Right forelimb (tissue), 1 donor: ENCODE results near the gene ZC3H10.

Source experiments
- DNase-seq: peaks from one replicate; pipeline ENCODE4 v3.0.0-alpha.2; 2018

The ZC3H10 gene

GRCh38 chr12:56128670-56129205 is 10.7 kb downstream of the ZC3H10 start:
- no peak for DNase-seq

- no peak for DNase-seq
Measured at GRCh38 chr12:56129206-56129941, 11.3 kb downstream of the ZC3H10 start.

- no peak for DNase-seq
Measured at GRCh38 chr12:56129942-56130495, 12.0 kb downstream of the ZC3H10 start.

GRCh38 chr12:56130876-56131275 is 12.8 kb downstream of the ZC3H10 start:
- no peak for DNase-seq

GRCh38 chr12:56134897-56135296 is 16.8 kb downstream of the ZC3H10 start:
- DNase-seq = no peak

- DNase-seq = no peak
Measured at GRCh38 chr12:56137853-56138571, 19.9 kb downstream of the ZC3H10 start.

GRCh38 chr12:56141946-56142784 is 24.1 kb downstream of the ZC3H10 start:
- DNase-seq = no peak

GRCh38 chr12:56143217-56143616 is 25.2 kb downstream of the ZC3H10 start:
- no peak for DNase-seq

GRCh38 chr12:56143870-56144269 is 25.8 kb downstream of the ZC3H10 start:
- no peak for DNase-seq

GRCh38 chr12:56145217-56145616 is 27.2 kb downstream of the ZC3H10 start:
- no peak for DNase-seq

GRCh38 chr12:56146492-56147460 is 28.7 kb downstream of the ZC3H10 start:
- no peak for DNase-seq

- no peak for DNase-seq
Measured at GRCh38 chr12:56150563-56150962, 32.5 kb downstream of the ZC3H10 start.

- DNase-seq = no peak
Measured at GRCh38 chr12:56151672-56152131, 33.6 kb downstream of the ZC3H10 start.

GRCh38 chr12:56152132-56152755 is 34.2 kb downstream of the ZC3H10 start, which contains the start of gene MYL6B:
Gene MYL6B (plus strand): TSS chr12:56152587. CDS start chr12:56153919, 1,332 bp downstream.
- DNase-seq = peak; percentile 94

- DNase-seq = no peak
Measured at GRCh38 chr12:56152756-56153677, 35.0 kb downstream of the ZC3H10 start.

GRCh38 chr12:56153678-56154065 is 35.6 kb downstream of the ZC3H10 start:
- no peak for DNase-seq

GRCh38 chr12:56154246-56154771 is 36.2 kb downstream of the ZC3H10 start:
- DNase-seq = no peak

- DNase-seq = no peak
Measured at GRCh38 chr12:56154818-56155217, 36.8 kb downstream of the ZC3H10 start.

GRCh38 chr12:56155256-56155845 is 37.3 kb downstream of the ZC3H10 start:
- no peak for DNase-seq
